GM23338 (cell line): ENCODE results near the gene TMEM123. TPM values are rescaled to one million over a fixed set of nuclear protein-coding genes. Genes with fewer than 3 reads are reported as not detected.

Experiments used
- ATAC-seq: fragments of 200-7000 bp; cut with Tn5 transposase; 3 replicates; pipeline ENCODE4 v1.9.1; 2020
- DNase-seq: peaks from one replicate; pipeline ENCODE4 v3.0.0-alpha.2; 2015; ENCODE audit warnings: low spot score
- H2AFZ ChIP-seq: fragments of 200-600 bp; sonication (generic); 2 replicates; pipeline ENCODE4 v1.8.0; 2016; ENCODE audit warnings: antibody characterized with exemption, mild to moderate bottlenecking, moderate library complexity
- H3F3A ChIP-seq: fragments of 200-600 bp; sonication (generic); replicated peaks from 2 replicates; pipeline ENCODE4 v1.8.0; 2017; ENCODE audit warnings: antibody characterized with exemption, mixed run types, low read depth
- H3K27ac ChIP-seq: fragments of 200-600 bp; sonication (generic); 2 replicates; pipeline ENCODE4 v1.6.1; 2016; ENCODE audit warnings: low read depth
- H3K27me3 ChIP-seq: fragments of 200-600 bp; sonication (generic); 2 replicates; pipeline ENCODE4 v1.8.0; 2016; ENCODE audit warnings: mild to moderate bottlenecking, mixed run types, moderate library complexity; ENCODE audit not compliant: insufficient read depth
- H3K36me3 ChIP-seq: fragments of 200-600 bp; sonication (generic); 2 replicates; pipeline ENCODE4 v1.8.0; 2016; ENCODE audit warnings: mild to moderate bottlenecking; ENCODE audit not compliant: insufficient read depth
- H3K4me1 ChIP-seq: fragments of 200-600 bp; sonication (generic); 2 replicates; pipeline ENCODE4 v1.8.0; 2016; ENCODE audit warnings: mild to moderate bottlenecking, moderate library complexity; ENCODE audit not compliant: insufficient read depth
- H3K4me2 ChIP-seq: fragments of 200-600 bp; sonication (generic); 2 replicates; pipeline ENCODE4 v1.7.1; 2017; ENCODE audit warnings: mixed run types
- H3K4me3 ChIP-seq: fragments of 200-600 bp; sonication (generic); 2 replicates; pipeline ENCODE4 v1.6.1; 2016; ENCODE audit warnings: mixed run types
- H3K79me2 ChIP-seq: fragments of 200-600 bp; sonication (generic); replicated peaks from 2 replicates; pipeline ENCODE4 v1.8.0; 2017; ENCODE audit warnings: mild to moderate bottlenecking; ENCODE audit not compliant: insufficient read depth
- H3K9me2 ChIP-seq: fragments of 200-600 bp; sonication (generic); 2 replicates; pipeline ENCODE4 v1.8.0; 2017; ENCODE audit not compliant: insufficient read depth
- H4K20me1 ChIP-seq: fragments of 200-600 bp; sonication (generic); replicated peaks from 2 replicates; pipeline ENCODE4 v1.8.0; 2017; ENCODE audit warnings: mild to moderate bottlenecking; ENCODE audit not compliant: insufficient read depth
- H3K27ac Mint-ChIP-seq: 2 replicates; pipeline ENCODE4 v1.8.0; 2020; ENCODE audit warnings: inconsistent platforms, mild to moderate bottlenecking, moderate library complexity, mixed read lengths
- H3K27me3 Mint-ChIP-seq: 3 replicates; pipeline ENCODE4 v1.8.0; 2022; ENCODE audit warnings: low read depth, mild to moderate bottlenecking, moderate library complexity, mixed read lengths, inconsistent platforms; ENCODE audit not compliant: insufficient read depth, poor library complexity
- H3K36me3 Mint-ChIP-seq: 3 replicates; pipeline ENCODE4 v1.8.0; 2021; ENCODE audit warnings: low read depth, mild to moderate bottlenecking, inconsistent platforms, moderate library complexity, mixed read lengths
- H3K4me1 Mint-ChIP-seq: 3 replicates; pipeline ENCODE4 v1.8.0; 2020; ENCODE audit warnings: mild to moderate bottlenecking, inconsistent platforms, mixed read lengths
- H3K4me3 Mint-ChIP-seq: 3 replicates; pipeline ENCODE4 v1.8.0; 2021; ENCODE audit warnings: moderate library complexity, mild to moderate bottlenecking, inconsistent platforms, mixed read lengths
- H3K9me3 Mint-ChIP-seq: 3 replicates; pipeline ENCODE4 v1.8.0; 2020; ENCODE audit warnings: moderate library complexity, mild to moderate bottlenecking, inconsistent platforms, mixed read lengths
- CREB1 ChIP-seq: fragments of 250-450 bp; sonication (Bioruptor Pico); IDR thresholded peaks from 2 replicates; pipeline ENCODE4 v1.5.0; 2020; ENCODE audit warnings: low read depth, mild to moderate bottlenecking, moderate library complexity
- EZH2 ChIP-seq: fragments of 200-600 bp; sonication (generic); IDR thresholded peaks from one replicate; pipeline ENCODE4 v1.8.0; 2017; ENCODE audit warnings: antibody characterized with exemption, mild to moderate bottlenecking, low read depth; ENCODE audit not compliant: unreplicated experiment
- EZH2phosphoT487 ChIP-seq: fragments of 200-600 bp; sonication (generic); IDR thresholded peaks from one replicate; pipeline ENCODE4 v1.8.1; 2018; ENCODE audit warnings: antibody characterized with exemption; ENCODE audit not compliant: unreplicated experiment
- JUNB ChIP-seq: IDR thresholded peaks from one replicate; pipeline ENCODE4 v1.6.1; 2016; ENCODE audit warnings: antibody characterized with exemption; ENCODE audit not compliant: unreplicated experiment
- NANOG ChIP-seq: IDR thresholded peaks from 2 replicates; pipeline ENCODE4 v1.6.1; 2016; ENCODE audit warnings: antibody characterized with exemption, borderline replicate concordance
- POLR2AphosphoS5 ChIP-seq: IDR thresholded peaks from 2 replicates; pipeline ENCODE4 v1.6.1; 2016; ENCODE audit warnings: antibody characterized with exemption, low read depth
- STAT1 ChIP-seq: IDR thresholded peaks from one replicate; pipeline ENCODE4 v1.6.1; 2016; ENCODE audit warnings: antibody characterized with exemption; ENCODE audit not compliant: unreplicated experiment
- ZNF114 ChIP-seq: fragments of 250-450 bp; sonication (Bioruptor Pico); IDR thresholded peaks from 2 replicates; pipeline ENCODE4 v1.5.0; 2020; ENCODE audit warnings: mild to moderate bottlenecking, moderate library complexity
- ZNF331 ChIP-seq: fragments of 250-450 bp; sonication (Bioruptor Pico); IDR thresholded peaks from 2 replicates; pipeline ENCODE4 v1.5.0; 2020; ENCODE audit warnings: low read depth, mild to moderate bottlenecking, moderate library complexity
- polyA plus RNA-seq: library from polyadenylated mRNA; unstranded; fragments of >200 nt; fragmentation: Nextera tagmentation; extraction: Ambion mirVana; gene quantifications from 2 replicates; pipeline ENCODE4 v1.2.1, GENCODE V29; 2016
- total RNA-seq: library from RNA; depleted of rRNA; stranded (reverse); fragments of >200 nt; shearing (Covaris generic); gene quantifications from 2 replicates; pipeline ENCODE4 v1.2.3, GENCODE V29; 2014
- TF ChIP-seq, protein P1 (sequence below), 2 experiments: fragments of 200-600 bp in 1 of 2; sonication (generic) in 1 of 2; conservative IDR thresholded peaks; 2 replicates each; pipeline versions ENCODE4 v1.5.1 to v1.6.1; 2016 to 2017; ENCODE audit warnings: antibody characterized with exemption in 2 of 2, low read depth in 2 of 2, mild to moderate bottlenecking in 2 of 2, moderate library complexity in 1 of 2
- TF ChIP-seq, protein P2 (sequence below): IDR thresholded peaks from one replicate; pipeline ENCODE4 v1.6.1; 2018; ENCODE audit warnings: antibody characterized with exemption; ENCODE audit not compliant: unreplicated experiment
- TF ChIP-seq, protein P3 (sequence below): IDR thresholded peaks from 2 replicates; pipeline ENCODE4 v1.6.1; 2016; ENCODE audit warnings: antibody characterized with exemption

TMEM123 gene
- total and polyA plus RNA-seq, 2 experiments from 2014 or later, result 44.1 to 61.0 TPM

DNA sequence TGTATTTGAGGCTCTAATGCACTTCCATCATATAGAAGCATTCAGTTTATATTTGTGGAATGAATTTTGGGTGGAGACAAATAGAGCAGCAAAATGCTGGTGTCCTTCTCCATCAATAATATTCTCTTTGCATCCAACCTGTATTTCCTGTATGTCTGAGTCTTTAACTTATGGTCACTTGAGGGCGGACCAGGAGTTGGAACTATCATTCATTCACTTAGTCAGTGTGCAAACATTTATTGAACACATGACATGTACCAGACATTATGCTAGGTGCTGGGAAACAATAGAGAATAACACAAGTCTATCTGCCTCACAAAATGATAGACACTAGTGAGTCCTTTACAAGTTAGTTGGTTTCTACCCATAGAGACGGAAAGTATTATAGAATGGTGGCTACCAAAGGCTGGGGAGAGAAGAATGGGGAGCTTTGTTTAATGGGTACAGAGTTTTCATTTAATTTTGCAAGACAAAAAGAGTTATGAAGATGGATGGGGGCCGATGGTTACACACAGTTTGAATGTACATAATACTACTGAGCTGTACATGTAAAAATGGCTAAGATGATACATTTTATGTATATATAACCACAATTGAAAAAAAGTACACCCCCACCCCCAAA lies 4.6 kb upstream of the TMEM123 start:
- Histone ChIP-seq H3K4me1 (peaks cover 17% of the 10 kb centered on the region), H3K27ac (no peak overlapping the region), H3K9me2 (no peaks in the 10 kb centered on the region), H3F3A (no peaks in the 10 kb centered on the region), H4K20me1 (no peaks in the 10 kb centered on the region), H3K4me2 (no peak overlapping the region), H2AFZ (no peak overlapping the region), H3K36me3 (no peaks in the 10 kb centered on the region), H3K4me3 (no peak overlapping the region), H3K79me2 (no peaks in the 10 kb centered on the region), H3K27me3 (peaks cover 29% of the 10 kb centered on the region)
- H3K4me3 Mint-ChIP-seq, result no peak overlapping the region
- H3K36me3 Mint-ChIP-seq, result no peaks in the 10 kb centered on the region
- ATAC-seq (no peak), DNase-seq (no peak)
- no peaks in the 10 kb centered on the region for H3K9me3 Mint-ChIP-seq
- peaks cover 25% of the 10 kb centered on the region for H3K4me1 Mint-ChIP-seq
- peaks cover 10% of the 10 kb centered on the region for H3K27me3 Mint-ChIP-seq
- no peak overlapping the region for H3K27ac Mint-ChIP-seq
- TF ChIP-seq, protein P1, sequence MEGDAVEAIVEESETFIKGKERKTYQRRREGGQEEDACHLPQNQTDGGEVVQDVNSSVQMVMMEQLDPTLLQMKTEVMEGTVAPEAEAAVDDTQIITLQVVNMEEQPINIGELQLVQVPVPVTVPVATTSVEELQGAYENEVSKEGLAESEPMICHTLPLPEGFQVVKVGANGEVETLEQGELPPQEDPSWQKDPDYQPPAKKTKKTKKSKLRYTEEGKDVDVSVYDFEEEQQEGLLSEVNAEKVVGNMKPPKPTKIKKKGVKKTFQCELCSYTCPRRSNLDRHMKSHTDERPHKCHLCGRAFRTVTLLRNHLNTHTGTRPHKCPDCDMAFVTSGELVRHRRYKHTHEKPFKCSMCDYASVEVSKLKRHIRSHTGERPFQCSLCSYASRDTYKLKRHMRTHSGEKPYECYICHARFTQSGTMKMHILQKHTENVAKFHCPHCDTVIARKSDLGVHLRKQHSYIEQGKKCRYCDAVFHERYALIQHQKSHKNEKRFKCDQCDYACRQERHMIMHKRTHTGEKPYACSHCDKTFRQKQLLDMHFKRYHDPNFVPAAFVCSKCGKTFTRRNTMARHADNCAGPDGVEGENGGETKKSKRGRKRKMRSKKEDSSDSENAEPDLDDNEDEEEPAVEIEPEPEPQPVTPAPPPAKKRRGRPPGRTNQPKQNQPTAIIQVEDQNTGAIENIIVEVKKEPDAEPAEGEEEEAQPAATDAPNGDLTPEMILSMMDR (conservative IDR thresholded peaks at IDR 0.05; ENCODE audit: low read depth in 2 of 2), result no peak
- no peak for TF ChIP-seq NANOG
- TF ChIP-seq ZNF114, result no peak
- TF ChIP-seq STAT1, result no peak
- no peak for TF ChIP-seq CREB1 (CRISPR knock-in tag)
- TF ChIP-seq EZH2phosphoT487, result no peak
- no peak for TF ChIP-seq JUNB
- TF ChIP-seq, protein P2, sequence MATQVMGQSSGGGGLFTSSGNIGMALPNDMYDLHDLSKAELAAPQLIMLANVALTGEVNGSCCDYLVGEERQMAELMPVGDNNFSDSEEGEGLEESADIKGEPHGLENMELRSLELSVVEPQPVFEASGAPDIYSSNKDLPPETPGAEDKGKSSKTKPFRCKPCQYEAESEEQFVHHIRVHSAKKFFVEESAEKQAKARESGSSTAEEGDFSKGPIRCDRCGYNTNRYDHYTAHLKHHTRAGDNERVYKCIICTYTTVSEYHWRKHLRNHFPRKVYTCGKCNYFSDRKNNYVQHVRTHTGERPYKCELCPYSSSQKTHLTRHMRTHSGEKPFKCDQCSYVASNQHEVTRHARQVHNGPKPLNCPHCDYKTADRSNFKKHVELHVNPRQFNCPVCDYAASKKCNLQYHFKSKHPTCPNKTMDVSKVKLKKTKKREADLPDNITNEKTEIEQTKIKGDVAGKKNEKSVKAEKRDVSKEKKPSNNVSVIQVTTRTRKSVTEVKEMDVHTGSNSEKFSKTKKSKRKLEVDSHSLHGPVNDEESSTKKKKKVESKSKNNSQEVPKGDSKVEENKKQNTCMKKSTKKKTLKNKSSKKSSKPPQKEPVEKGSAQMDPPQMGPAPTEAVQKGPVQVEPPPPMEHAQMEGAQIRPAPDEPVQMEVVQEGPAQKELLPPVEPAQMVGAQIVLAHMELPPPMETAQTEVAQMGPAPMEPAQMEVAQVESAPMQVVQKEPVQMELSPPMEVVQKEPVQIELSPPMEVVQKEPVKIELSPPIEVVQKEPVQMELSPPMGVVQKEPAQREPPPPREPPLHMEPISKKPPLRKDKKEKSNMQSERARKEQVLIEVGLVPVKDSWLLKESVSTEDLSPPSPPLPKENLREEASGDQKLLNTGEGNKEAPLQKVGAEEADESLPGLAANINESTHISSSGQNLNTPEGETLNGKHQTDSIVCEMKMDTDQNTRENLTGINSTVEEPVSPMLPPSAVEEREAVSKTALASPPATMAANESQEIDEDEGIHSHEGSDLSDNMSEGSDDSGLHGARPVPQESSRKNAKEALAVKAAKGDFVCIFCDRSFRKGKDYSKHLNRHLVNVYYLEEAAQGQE, result no peak
- no peak for TF ChIP-seq POLR2AphosphoS5

DNA sequence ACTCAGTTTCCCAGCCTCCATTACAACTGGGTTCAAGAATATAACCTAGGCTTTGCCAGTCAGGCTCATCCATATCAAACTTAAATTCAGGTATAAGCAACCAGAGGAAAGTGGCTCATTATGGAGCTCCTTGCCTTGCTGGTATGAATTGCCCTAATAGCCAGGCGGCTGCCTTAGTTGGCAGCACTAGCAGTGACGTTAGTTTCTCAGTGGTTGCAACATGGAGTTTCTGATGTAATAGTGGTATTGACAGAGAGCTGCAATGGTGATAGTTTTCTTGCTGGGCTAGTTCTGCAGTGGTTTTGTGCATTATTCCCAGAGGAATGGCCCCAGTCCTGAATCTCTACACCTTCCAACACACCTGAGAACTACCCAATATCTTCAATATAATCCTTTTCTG lies 3.8 kb upstream of the TMEM123 start:
- DNase-seq, result no peak
- no peaks in the 10 kb centered on the region for H3K79me2 ChIP-seq
- H3K4me3 Mint-ChIP-seq, result no peak overlapping the region
- peaks cover 16% of the 10 kb centered on the region for H3K27me3 Mint-ChIP-seq
- no peak overlapping the region for H3K4me3 ChIP-seq
- no peak overlapping the region for H3K4me2 ChIP-seq
- no peak for ATAC-seq
- TF ChIP-seq CREB1 (CRISPR knock-in tag) (no peak), ZNF331 (CRISPR knock-in tag) (no peak), STAT1 (no peak), JUNB (no peak), ZNF114 (no peak), POLR2AphosphoS5 (no peak), EZH2 (no peak)
- TF ChIP-seq, protein P3, sequence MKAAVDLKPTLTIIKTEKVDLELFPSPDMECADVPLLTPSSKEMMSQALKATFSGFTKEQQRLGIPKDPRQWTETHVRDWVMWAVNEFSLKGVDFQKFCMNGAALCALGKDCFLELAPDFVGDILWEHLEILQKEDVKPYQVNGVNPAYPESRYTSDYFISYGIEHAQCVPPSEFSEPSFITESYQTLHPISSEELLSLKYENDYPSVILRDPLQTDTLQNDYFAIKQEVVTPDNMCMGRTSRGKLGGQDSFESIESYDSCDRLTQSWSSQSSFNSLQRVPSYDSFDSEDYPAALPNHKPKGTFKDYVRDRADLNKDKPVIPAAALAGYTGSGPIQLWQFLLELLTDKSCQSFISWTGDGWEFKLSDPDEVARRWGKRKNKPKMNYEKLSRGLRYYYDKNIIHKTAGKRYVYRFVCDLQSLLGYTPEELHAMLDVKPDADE, result no peak
- H3K9me3 Mint-ChIP-seq, result no peaks in the 10 kb centered on the region
- H3K27me3 ChIP-seq, result peaks cover 30% of the 10 kb centered on the region
- no peak overlapping the region for H2AFZ ChIP-seq
- no peak overlapping the region for H3K27ac ChIP-seq
- no peaks in the 10 kb centered on the region for H3K9me2 ChIP-seq
- H3K36me3 ChIP-seq, result no peaks in the 10 kb centered on the region
- no peaks in the 10 kb centered on the region for H3K36me3 Mint-ChIP-seq
- peaks cover under 1% of the 10 kb centered on the region; the same call in 1 of the 2 replicates for H4K20me1 ChIP-seq
- no peak overlapping the region for H3K27ac Mint-ChIP-seq
- peaks cover 25% of the 10 kb centered on the region for H3K4me1 Mint-ChIP-seq
- peaks cover 18% of the 10 kb centered on the region for H3K4me1 ChIP-seq
- H3F3A ChIP-seq, result no peaks in the 10 kb centered on the region
